Chondrocyte (in vitro differentiated cells): ENCODE data around the gene CABP2. TPM values are rescaled to one million over a fixed set of nuclear protein-coding genes. Genes with fewer than 3 reads are reported as not detected.
A peak's percentile ranks its signal among the peaks of the same experiment; 100 is the strongest.

Experiments
- DNase-seq: peaks from one replicate; pipeline ENCODE4 v3.0.0; 2021; ENCODE audit warnings: mixed read lengths, low spot score
- H3K27ac Mint-ChIP-seq: one replicate; pipeline ENCODE4 v1.8.0; 2021; ENCODE audit warnings: mild to moderate bottlenecking, moderate library complexity, mixed read lengths; ENCODE audit not compliant: unreplicated experiment
- H3K27me3 Mint-ChIP-seq: 2 replicates; pipeline ENCODE4 v1.8.0; 2021; ENCODE audit warnings: low read depth, mixed read lengths
- H3K36me3 Mint-ChIP-seq: 2 replicates; pipeline ENCODE4 v1.8.0; 2021; ENCODE audit warnings: low read depth, mixed read lengths
- H3K4me1 Mint-ChIP-seq: 2 replicates; pipeline ENCODE4 v1.8.0; 2021; ENCODE audit warnings: low read depth, mild to moderate bottlenecking, mixed read lengths
- H3K4me3 Mint-ChIP-seq: one replicate; pipeline ENCODE4 v1.8.0; 2021; ENCODE audit warnings: mild to moderate bottlenecking, moderate library complexity, mixed read lengths; ENCODE audit not compliant: unreplicated experiment
- H3K9me3 Mint-ChIP-seq: 2 replicates; pipeline ENCODE4 v1.8.0; 2021; ENCODE audit warnings: low read depth, mixed read lengths
- total RNA-seq: library from RNA; stranded (reverse); gene quantifications from 3 replicates; pipeline ENCODE4 v1.2.1, GENCODE V29; 2021
- TF ChIP-seq, protein P1 (sequence below): fragments of 200-600 bp; sonication (generic); IDR thresholded peaks from 2 replicates; pipeline ENCODE4 v1.5.0; 2021; ENCODE audit warnings: antibody characterized with exemption, mild to moderate bottlenecking, moderate library complexity

CABP2 gene
- total RNA-seq, 1 donor from 2014 or later = not detected

DNA sequence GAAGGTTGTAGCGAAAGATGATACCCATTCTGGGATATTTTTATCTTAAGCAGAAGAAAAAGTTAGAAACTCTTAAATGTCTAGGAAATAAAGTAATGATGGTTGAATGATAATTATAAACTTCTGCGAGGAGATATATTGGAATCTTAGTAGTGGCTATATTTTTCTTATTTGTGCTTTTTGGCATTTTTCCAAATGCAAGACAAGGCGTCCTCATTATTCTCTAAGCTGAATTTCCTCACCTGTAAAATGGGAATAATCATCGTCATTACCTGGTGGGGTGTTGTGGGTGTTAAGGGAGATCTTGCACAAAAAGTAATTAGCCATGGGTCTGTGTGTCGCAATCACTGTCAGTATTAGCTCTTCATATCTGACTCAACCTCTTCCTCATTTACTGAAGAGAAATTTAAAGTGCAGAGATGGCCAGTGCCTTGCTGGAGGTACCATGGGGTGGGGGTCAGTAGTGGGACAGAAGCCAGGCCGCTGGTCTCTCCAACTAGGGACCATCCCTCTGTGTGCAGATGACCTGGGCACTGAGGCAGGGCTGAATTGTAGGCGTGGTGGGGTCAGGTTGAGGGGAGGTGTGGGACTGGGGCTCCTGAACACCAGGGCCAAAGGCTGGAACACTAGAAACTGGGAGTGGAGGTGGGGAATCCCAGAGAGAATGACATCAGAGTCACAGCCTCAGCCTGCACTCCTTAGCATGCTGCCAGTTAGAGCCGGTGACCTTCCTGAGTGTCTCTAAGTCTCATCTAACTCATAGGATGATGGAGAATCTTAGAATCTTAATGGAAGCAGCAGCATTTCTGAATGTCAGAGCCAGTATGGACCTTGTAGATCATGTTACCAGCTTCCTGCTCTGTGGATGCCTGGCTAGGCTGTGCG, 22.2 kb downstream of the CABP2 start:
- Mint-ChIP-seq H3K4me1 (peaks cover 21% of the 10 kb centered on the region), H3K36me3 (peaks cover 8% of the 10 kb centered on the region), H3K9me3 (no peaks in the 10 kb centered on the region), H3K27ac (no peak overlapping the region), H3K27me3 (no peaks in the 10 kb centered on the region), H3K4me3 (no peak overlapping the region)
- no peak for DNase-seq
- TF ChIP-seq, protein P1, sequence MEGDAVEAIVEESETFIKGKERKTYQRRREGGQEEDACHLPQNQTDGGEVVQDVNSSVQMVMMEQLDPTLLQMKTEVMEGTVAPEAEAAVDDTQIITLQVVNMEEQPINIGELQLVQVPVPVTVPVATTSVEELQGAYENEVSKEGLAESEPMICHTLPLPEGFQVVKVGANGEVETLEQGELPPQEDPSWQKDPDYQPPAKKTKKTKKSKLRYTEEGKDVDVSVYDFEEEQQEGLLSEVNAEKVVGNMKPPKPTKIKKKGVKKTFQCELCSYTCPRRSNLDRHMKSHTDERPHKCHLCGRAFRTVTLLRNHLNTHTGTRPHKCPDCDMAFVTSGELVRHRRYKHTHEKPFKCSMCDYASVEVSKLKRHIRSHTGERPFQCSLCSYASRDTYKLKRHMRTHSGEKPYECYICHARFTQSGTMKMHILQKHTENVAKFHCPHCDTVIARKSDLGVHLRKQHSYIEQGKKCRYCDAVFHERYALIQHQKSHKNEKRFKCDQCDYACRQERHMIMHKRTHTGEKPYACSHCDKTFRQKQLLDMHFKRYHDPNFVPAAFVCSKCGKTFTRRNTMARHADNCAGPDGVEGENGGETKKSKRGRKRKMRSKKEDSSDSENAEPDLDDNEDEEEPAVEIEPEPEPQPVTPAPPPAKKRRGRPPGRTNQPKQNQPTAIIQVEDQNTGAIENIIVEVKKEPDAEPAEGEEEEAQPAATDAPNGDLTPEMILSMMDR = no peak

DNA sequence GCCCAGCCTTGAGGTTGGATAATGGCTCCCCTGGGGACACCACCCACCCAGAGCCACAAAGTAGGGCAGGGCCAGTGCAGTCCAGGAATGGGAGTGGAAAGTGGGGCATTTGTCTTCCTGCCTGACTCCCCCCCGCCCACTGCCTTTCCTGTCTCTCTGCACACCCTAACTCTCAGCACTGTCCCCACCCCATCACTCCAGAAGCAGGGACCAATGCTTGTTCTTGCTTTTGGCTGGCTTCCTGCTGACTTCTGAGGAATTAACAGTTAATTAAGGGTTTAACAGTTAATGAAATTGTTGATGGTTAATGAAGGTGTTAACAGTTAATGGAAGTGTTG, 22.8 kb downstream of the CABP2 start:
- no peaks in the 10 kb centered on the region for H3K27me3 Mint-ChIP-seq
- H3K9me3 Mint-ChIP-seq = no peaks in the 10 kb centered on the region
- H3K36me3 Mint-ChIP-seq = peaks cover 8% of the 10 kb centered on the region
- H3K27ac Mint-ChIP-seq = no peak overlapping the region
- TF ChIP-seq, protein P1 = no peak
- no peak overlapping the region for H3K4me3 Mint-ChIP-seq
- DNase-seq = no peak
- peaks cover 15% of the 10 kb centered on the region for H3K4me1 Mint-ChIP-seq

GRCh38 chr11:67499808-67500483, 23.3 kb downstream of the CABP2 start:
- H3K4me1 Mint-ChIP-seq = peaks cover 14% of the 10 kb centered on the region
- no peak overlapping the region for H3K4me3 Mint-ChIP-seq
- peaks cover 8% of the 10 kb centered on the region for H3K36me3 Mint-ChIP-seq
- H3K9me3 Mint-ChIP-seq = no peaks in the 10 kb centered on the region
- no peak for DNase-seq
- no peaks in the 10 kb centered on the region for H3K27me3 Mint-ChIP-seq
- no peak overlapping the region for H3K27ac Mint-ChIP-seq
- TF ChIP-seq, protein P1 = no peak

GRCh38 chr11:67498544-67498972, 24.7 kb downstream of the CABP2 start:
- TF ChIP-seq, protein P1 = no peak
- H3K27me3 Mint-ChIP-seq = no peaks in the 10 kb centered on the region
- H3K27ac Mint-ChIP-seq = no peak overlapping the region
- peaks cover 8% of the 10 kb centered on the region for H3K36me3 Mint-ChIP-seq
- H3K4me3 Mint-ChIP-seq = no peak overlapping the region
- H3K4me1 Mint-ChIP-seq = peaks cover 6% of the 10 kb centered on the region
- peak; percentile 93 for DNase-seq
- H3K9me3 Mint-ChIP-seq = no peaks in the 10 kb centered on the region

DNA sequence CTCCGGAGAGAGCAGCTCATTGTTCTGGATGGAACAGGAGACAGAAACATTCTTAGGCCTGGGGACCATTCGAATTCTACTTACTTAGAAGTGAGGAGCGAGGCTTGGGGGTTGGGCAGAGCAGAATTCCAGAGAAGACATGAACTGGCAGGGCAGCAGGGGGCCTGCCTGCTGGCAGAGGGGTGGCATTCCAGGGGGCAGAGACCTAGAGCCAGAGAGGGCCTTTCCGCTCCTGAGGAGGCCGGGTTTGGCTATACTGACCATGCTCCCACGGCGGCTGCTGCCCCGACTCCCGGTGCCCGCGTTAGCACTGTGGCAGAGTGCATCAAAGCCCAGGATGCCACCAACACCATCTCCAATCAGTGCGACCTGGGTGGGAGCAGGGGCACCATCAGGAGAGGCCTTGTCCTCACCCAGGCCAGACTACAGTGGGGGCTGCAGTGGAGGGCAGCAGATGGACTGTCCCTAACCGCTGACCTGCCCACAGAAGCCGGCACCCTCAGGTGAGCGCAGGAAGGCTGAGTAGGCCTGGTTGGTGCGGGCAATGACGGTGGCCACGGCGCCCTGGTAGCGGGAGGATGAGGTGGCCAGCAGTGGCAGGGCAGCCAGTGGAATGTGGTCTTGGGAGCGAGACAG, 25.5 kb downstream of the CABP2 start:
- no peak for DNase-seq
- H3K4me3 Mint-ChIP-seq = no peak overlapping the region
- TF ChIP-seq, protein P1 = no peak
- peaks cover under 1% of the 10 kb centered on the region for H3K4me1 Mint-ChIP-seq
- H3K36me3 Mint-ChIP-seq = peaks cover 8% of the 10 kb centered on the region
- no peaks in the 10 kb centered on the region for H3K27me3 Mint-ChIP-seq
- no peak overlapping the region for H3K27ac Mint-ChIP-seq
- H3K9me3 Mint-ChIP-seq = no peaks in the 10 kb centered on the region
